ENCODE results near the gene F2.
A peak's percentile ranks its signal among the peaks of the same experiment; 100 is the strongest.

GRCh38 chr11:46675288-46675851 lies 43.6 kb upstream of the F2 start:
- peak in 1 of 2 donors; percentile 37 for TF ChIP-seq POLR2A (IDR thresholded peaks at IDR 0.05)
- TF ChIP-seq, protein P1, sequence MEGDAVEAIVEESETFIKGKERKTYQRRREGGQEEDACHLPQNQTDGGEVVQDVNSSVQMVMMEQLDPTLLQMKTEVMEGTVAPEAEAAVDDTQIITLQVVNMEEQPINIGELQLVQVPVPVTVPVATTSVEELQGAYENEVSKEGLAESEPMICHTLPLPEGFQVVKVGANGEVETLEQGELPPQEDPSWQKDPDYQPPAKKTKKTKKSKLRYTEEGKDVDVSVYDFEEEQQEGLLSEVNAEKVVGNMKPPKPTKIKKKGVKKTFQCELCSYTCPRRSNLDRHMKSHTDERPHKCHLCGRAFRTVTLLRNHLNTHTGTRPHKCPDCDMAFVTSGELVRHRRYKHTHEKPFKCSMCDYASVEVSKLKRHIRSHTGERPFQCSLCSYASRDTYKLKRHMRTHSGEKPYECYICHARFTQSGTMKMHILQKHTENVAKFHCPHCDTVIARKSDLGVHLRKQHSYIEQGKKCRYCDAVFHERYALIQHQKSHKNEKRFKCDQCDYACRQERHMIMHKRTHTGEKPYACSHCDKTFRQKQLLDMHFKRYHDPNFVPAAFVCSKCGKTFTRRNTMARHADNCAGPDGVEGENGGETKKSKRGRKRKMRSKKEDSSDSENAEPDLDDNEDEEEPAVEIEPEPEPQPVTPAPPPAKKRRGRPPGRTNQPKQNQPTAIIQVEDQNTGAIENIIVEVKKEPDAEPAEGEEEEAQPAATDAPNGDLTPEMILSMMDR (IDR thresholded peaks at IDR 0.05 in 4 of 5, conservative IDR thresholded peaks at IDR 0.05 in 1 of 5): no peak
